GM21737 (cell line): ENCODE measurements around the gene INPP5A.
"Not testable (repeated sequence)": the region's sequence is repeated elsewhere in the genome, so short reads cannot be mapped to it uniquely, and the experiment has no call there.

Source experiments
- ATAC-seq: cut with Tn5 transposase; IDR thresholded peaks from one replicate; pipeline ENCODE4 v1.9.1; 2021; ENCODE audit warnings: mild to moderate bottlenecking, moderate library complexity; ENCODE audit not compliant: unreplicated experiment

Gene INPP5A

DNA sequence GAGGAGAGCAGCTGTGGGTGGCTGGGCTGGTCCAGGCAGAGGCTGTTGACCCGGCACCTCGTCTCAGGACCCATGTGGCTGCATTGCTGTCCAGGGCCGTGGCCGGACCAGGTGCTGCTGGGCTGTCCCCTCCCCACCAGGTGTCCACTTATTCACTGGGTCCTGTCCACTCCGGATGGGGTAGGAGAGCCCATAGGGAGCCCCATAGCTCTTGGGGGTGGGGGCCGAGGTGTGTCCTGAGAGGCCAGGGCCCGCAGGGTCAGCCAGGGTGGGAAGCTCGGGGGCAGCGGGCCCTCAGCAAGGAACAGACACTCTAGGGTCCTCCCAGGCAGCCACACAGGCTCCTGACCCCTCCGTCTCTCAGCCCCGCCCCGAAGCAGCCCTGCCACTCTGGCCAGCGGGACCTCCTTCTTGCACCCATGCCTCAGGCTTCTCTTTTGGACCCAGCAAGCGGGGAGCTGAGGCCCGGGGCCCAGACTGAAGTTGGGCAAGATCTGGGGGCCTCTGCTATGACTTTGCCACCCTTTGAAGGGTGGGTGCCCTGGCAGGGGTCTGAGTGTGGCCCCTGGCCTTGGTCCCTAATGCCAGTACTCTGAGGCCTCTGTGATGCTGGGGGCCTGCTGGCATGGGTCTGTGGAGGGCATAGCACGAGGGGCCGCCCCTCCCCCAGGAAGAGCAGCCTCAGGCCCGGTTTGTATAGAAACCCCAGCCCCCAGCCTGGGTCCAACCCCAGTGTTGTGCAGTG lies 162.0 kb downstream of the INPP5A start:
- no peak for ATAC-seq

DNA sequence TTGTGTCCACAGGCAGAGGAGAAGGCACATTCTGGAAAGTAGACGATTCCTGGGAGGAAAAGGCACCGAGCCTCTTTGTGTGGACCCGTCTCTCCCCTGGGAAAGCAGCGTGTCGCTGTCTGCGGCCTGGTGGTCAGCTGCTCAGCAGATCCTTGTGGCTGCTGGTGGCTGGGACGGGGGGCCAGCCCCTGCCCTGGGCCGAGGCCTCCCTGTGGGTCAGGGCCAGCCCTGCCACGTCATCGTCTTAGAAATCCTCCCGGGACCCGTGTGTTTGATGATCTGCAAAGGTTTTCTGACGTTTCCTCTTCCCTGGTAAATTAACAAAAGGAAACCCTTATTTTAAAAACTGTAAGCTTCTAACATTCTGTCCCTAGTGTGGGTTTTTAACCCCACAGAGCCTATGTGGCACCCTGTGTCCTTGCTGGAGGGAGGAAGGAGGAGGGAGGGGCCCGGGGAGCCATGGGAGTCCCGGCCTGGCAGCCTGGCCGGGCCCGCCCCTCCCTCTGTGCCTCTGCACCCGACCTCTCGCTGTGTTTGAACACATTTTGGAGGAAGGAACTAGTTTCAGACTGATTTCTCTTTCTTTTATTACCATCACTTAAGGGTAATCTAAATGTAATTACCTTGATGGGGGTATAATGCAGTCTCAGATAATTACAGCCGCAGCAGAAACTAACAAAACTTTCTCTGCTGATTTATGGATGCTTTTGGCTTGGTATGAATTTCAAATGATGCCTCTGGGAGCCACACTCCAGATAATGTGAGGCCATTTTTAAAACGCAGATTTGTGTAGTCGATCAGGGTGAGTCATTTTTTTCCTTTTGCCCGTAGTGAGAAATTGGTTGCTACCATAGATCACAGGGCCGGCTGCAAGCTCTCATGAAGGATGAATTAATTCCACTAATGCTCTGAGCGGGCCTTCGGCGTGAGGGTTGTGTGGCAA lies 162.8 kb downstream of the INPP5A start:
- no peak for ATAC-seq

DNA sequence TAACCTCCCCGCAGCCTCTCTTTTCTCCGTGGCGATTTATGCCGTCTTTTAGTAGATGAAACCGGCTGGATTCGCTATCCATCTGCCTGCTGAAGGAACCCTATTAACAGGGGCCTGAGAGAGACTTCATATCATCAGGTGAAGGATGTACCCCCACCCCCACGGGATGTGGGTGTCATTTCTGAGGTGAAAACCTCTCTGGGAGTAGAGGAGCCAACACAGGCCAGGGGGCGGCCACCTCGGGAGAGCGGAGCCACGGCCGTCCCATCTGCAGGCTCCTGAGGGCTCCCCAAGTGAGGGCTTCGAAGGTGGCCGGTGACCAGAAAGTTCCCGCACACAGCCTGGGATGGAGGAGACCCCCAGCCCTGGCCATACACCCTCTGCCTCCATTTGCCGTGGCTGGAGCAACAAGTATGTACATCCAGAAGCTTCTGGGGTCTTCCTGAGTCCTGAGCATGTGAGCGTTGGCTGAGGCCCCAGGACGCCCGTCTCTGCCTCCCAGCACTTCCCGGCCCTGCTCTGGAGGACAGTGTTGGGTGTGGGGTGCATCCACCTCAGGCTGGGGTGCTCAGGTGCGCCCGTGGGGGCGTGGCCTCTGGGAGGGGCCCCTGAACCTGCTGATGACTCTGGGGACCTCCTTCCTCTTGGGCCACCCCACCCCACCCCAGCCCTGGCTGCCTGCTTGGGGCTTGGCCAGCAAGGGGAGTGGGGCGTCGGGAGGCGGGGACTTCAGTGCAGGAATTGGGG lies 163.7 kb downstream of the INPP5A start:
- no peak for ATAC-seq

DNA sequence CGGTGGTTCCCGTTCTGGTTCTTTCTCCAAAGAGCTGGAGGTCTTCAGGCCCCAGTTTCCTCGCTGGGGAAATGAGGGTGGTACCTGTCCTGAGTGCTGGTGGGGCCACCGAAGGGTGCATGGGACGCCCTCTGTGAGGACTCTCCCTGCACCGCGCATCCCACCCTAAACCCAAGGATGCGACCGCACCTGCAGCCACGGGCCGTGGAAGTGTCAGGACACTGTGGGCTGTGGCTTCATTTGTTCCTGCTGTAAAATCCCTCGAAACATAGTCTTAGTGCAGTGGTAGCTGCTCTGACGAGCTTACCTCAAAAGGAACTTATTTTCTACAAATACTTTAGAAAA lies 164.2 kb downstream of the INPP5A start:
- ATAC-seq = no peak

DNA sequence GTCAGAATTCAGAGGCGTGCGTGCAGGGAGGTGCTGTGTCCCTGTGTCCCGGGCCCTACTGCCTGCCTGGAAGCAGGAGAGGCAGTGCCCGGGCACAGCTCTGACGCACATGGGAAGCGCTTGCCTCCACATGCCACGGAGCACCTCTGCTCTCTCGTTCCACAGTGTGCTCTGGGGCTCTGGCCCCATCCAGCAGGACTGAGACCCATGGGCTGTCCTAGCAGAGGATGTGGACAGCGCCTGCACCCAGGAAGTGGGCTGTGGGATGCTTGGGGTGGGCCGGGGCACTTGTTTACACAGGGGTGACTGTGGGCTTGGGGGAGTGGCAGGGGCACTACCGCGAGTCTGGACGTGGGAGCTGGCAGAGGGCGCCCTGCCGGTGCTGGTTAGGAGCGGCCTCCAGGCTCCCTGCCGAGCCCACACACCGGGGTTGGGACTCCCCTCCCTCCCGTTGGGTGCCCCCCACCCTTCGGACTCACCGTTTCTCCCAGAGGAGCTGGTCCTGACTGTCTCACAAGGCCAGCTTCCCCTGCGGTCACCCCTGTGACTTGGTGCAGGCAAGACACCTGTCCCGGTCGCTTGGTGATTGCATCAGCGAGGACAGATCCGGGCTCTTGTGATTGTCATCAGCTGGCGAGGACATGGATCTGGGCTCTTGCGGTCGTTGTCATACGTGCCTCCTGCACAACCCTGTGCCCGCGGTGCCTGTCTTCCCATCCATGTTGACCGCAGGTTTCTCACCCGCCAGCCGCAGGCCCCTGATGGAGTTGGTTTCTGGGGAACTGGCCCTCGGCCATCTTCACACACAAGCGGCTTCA lies 165.2 kb downstream of the INPP5A start:
- no peak for ATAC-seq

DNA sequence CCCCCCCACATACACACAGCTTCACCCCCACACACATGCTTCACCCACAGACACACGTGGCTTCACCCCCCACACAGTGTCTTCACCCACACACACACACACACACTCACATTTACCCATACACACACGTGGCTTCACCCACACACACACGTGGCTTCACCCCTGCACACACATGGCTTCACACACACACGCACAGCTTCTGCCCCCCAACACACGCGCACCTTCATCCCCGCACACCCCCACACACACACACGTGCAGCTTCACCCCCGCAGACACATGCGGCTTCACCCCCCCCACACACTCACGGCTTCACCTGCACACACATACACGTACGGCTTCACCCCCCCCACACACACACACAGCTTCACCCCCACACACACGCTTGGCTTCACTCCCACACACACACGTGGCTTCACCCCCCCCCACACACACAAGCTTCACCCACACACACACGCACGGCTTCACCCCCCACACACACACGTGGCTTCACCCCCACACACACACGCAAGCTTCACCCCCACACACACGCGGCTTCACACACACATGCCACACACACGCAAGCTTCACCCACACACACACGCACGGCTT lies 165.9 kb downstream of the INPP5A start:
- ATAC-seq = no peak

DNA sequence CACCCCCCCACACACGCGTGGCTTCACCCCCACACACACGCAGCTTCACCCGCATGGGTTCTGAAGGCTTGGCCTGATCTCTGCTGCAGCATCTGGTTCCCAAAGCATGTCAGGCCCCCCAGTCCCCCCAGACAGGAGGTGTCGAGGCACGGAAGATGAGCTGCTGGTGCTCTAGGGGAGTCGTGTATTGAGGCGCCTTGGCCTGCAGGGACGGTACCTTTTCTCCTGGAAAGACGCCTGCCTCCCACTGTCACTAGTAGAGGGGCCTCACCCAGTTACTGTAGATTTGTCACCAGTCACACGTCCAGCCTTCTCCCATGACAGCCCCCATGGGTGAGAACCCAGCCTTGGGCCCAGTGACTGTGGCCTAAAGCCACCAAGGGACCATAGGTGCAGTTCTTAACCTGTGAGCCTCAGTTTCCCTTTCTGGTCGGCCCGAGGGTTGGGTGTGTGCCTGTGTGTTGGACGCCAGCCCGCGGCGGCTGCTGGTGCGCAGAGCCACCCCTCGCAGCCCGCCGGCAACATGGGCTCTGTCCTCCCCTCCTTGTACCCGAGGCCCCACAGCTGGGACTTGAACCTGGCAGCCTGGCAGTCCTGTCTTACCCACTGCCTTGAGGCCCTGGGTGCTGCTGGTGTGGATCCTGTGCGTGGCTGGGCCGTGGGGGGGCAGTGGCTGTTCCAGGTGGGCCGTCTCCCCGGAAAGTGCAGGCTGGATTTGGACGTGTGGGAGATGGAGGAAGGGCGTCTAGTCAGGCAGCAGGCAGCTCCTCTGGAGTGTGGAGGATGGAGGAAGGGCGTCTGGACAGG lies 166.6 kb downstream of the INPP5A start:
- no peak for ATAC-seq

DNA sequence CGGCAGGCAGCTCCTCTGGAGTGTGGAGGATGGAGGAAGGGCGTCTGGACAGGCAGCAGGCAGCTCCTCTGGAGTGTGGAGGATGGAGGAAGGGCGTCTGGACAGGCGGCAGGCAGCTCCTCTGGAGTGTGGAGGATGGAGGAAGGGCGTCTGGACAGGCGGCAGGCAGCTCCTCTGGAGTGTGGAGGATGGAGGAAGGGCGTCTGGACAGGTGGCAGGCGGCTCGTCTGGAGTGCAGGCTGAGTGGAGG lies 167.2 kb downstream of the INPP5A start:
- ATAC-seq = not testable (repeated sequence)

DNA sequence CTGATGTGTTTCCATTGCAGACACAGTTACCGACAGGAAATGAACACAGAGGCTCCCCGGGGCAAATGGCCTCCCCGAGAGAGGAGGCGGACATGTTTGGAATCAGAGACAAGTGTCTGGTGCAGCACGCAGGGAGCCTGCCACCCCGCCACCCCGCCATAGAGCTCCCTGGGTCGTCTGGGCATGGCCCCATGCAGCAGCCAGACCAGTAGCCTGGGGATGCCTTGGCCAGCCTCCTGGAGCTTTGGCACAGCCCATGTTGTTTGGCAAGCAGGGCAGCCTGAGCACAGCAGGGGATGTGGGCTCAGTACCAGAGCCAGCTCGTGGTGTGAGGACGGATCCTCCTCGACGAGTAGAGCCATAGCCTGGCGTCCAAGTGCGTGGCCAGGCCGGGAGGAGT lies 167.6 kb downstream of the INPP5A start:
- no peak for ATAC-seq

DNA sequence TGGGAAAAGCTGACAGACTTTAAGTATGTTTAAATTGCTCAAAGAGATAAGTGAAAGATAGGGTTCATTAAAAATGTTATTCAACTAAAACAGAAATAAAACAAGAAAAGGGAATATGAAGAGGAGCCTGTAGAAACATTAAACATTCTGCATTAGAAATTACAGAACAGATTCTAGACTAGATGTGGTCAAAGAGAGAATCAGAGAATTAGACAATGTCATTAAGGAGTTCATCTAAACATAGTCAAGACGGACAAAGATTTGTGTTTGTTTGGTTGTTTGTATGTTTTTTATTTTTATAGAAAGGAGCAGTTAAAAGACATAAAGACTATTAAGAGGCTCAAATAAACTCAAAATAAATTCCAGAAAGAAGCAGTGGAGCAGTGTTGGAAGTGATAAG lies 168.4 kb downstream of the INPP5A start:
- no peak for ATAC-seq

DNA sequence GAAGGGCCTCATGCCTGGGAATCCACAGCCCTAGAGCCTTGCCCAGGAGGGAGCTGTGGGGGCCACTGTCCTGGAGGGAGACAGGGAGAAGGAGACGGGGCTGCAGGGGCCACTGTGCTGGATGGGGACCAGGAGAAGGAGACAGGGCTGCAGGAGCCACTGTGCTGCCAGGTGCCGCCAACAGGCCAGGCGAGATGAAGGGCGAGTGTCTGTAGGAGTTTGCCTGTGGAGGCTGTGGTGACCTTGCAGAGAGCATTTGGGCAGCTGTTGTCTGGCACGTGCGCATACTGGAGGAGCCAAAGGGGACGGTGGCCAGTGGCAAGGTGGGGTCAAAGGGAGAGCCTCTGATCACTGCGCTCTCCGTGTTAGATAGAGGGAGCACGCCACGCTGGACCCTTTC lies 169.1 kb downstream of the INPP5A start:
- ATAC-seq = no peak

DNA sequence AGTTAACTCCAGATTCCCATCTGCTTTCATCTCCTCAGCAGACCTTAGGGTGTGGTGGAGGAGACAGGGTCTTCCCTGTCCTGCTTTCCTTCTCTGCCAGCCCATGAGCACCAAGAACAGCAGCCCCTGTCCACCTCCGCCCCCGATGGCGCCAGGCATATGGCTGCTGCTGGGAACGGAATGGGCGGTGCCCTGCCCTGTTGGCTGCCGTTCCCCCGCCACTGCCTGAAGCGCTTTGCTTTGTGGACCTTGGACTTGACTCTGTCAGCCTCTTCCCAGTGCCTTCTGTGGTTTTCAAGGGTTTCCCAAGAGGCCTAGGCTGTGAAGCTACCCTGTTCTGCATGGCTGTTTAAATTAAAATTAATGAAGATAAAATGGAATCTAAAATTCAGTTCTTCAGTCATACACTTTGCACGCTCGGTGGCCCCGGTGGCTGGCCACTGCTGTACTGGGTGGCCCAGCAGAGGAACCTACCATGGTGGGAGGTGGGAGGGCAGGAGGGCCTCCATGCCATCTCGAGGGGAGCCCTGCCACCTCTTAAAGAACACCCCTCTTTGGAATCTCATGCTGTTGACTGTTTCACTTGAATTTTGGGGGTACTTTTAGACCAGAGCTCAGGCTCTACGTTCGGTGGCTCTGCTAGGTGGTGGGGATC lies 169.7 kb downstream of the INPP5A start:
- no peak for ATAC-seq

DNA sequence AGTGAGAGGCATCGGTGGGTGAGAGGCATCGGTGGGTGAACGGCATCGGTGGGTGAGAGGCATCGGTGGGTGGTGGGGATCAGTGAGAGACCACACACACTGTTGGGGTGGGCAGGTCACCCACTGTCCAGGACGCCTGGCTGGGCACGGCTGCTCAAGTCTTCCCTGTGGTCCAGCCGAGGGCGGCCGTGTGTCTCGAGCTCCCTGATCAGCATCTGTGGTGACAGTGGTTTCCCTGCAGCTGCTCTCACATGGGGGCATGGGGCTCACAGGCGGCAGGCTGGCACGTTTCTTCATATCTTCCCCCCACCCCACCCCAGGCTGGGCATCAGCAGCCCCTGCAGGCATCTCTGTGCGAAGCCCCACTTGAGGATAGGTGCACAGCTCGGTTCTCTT lies 170.2 kb downstream of the INPP5A start:
- ATAC-seq = no peak

DNA sequence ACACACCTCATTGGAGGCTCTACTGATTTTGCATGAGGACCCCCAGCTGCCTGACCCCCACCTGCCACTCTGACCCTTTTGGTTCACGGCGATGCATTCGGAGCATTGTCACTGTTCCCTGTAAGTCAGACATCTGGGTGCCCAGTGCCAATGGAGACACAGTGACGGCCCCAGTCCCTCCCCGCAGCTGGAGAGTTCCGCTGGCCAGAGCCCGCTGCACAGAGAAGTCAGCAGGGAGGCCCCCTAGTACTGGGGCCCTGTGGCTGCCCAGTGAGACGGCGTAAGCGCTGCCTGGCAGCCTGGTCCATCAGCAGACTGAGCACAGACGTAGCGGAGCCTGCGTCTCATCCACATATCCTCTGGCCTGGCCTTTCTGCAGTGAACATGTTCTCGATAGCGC lies 170.9 kb downstream of the INPP5A start:
- ATAC-seq = no peak

DNA sequence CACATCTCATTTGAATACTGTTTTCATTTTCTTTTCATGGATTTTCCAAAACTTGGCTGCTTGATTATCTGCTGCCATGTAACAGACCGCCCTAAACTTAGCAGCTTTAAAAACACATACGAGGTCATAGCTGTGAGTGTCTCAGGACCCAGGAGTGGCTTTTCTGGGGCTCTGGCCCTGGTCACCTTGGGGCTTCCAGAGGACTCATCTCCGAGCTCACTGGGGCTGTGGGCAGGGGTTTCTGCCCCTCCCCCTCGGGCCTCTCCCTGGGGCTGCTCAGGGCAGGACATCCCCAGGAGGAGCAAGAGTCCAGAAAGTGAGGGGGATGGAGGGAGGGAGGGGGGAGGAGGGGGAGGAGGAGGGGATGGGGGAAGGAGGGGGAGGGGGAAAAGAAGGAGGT lies 171.3 kb downstream of the INPP5A start:
- no peak for ATAC-seq

DNA sequence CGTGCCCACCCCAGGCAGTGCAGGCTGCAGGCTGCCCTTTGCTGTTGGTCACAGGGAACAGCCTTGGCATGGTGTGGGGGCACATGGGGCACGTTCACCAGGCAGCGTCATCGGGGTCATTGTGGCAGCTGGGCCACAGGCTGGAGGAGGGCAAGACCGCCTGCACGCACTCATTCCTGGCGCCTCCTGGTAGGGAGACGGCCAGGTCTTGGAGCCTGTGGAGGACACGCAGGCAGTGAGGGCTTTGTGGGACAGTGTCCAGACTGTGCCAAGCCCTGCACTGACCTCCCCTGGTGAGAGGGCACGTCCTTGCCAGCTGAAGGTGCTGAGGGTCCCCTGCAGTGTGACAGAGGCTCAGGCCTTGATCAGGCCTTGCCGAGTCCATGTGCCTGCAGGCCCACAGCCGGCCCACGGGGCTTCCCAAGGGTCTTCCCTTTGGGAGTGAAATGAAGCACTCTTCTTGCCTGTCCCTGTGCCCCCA lies 171.9 kb downstream of the INPP5A start:
- ATAC-seq = no peak

DNA sequence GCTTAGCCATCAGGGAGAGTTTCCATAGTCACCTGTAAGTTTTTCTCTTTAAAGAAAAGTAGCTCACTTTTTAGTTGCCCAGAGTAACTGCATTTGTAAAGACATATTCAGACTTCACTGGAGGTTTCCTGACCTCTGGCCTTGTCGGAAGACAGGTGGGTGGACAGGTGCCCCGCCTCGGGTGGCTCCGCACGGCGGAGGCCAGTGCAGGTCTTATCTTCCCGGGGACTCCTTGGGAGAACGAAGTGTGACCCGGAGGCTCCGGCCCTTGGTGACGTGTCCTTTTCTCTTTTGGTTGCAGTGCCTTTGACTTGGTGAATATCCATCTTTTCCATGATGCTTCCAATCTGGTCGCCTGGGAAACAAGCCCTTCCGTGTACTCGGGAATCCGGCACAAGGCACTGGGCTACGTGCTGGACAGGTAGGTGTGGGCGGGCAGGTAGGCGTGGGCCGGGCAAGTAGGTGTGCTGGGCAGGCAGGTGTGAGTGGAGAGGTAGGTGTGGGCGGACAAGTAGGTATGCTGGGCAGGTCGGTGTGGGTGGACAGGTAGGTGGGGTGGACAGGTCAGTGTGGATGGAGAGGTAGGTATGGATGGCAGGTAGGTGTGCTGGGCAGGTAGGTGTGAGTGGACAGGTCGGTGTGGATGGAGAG lies 172.6 kb downstream of the INPP5A start:
- no peak for ATAC-seq

DNA sequence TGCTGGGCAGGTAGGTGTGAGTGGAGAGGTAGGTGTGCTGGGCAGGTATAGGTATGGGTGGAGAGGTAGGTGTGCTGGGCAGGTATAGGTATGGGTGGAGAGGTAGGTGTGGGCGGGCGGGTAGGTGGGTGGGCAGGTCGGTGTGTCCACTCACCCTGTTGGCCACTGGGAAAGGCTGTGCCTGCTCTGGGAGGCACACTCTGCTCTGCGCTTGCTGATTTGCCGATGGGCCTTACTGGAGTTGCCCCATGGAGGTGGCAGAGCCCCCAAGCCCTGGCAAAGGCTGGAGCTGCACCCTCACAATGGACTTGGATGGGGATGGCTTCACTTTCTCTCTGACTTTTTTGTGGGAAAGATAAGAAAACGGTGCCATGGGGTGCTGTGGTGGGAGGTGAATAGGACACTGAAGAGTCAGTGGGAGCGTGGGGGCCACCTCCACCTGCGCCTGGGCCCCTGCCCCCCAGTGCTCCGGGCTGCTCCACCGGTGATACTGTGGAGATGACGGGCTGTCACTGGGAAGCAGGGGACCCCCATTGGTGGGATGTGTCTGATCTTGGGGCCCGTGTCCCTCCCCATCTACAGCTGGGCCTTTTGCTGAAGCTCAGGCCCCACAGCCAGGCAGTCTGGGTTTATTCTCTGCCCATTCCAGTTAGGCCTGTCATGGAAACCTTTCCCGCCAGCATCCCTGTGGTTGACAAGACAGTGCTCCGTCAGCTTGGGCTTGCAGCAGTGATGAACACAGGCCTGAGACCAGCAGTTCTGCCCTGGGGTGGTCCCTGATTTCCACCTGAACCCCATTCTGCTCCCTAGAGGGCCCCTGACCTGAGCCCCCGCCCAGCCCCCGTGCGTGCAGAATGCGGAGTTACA lies 173.4 kb downstream of the INPP5A start:
- no peak for ATAC-seq
